CD4-positive, alpha-beta T cell treated with Interleukin-21 for 1 hour (primary cell): ENCODE measurements around the gene PLSCR1.
"Not testable (repeated sequence)": the region's sequence is repeated elsewhere in the genome, so short reads cannot be mapped to it uniquely, and the experiment has no call there.

Source experiments
- DNase-seq: peaks from one replicate; pipeline ENCODE4 v3.0.0-alpha.2; 2020

PLSCR1 gene

DNA sequence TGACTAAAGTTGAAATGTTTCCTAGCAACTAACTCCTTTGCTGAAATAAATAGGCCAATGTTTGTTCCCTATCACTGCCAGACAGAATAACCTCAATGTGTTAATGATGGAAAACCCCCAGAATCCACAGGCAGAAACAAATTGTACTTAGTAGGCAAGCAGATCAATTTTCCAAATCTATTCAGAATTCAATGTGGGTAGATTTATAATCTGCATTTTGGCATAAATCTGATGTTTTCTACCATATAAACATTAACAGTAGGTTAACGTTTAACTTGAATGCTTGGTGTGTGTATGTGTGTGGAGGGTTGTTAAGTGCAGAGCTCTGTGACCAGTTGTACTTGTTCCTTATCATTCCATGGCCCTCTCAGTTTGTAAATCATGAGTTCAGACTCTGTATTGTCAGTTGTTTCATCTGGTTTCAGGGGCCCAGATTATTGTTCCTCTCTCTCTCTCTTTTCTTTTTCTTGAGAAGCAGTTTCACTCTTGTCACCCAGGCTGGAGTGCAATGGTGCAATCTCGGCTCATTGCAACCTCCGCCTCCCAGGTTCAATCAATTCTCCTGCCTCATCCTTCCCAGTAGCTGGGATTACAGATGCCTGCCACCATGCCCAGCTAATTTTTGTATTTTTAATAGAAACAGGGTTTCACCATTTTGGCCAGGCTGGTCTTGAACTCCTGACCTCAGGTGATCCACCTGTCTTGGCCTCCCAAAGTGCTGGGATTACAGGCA is 32.8 kb downstream of the PLSCR1 start:
- no peak for DNase-seq

DNA sequence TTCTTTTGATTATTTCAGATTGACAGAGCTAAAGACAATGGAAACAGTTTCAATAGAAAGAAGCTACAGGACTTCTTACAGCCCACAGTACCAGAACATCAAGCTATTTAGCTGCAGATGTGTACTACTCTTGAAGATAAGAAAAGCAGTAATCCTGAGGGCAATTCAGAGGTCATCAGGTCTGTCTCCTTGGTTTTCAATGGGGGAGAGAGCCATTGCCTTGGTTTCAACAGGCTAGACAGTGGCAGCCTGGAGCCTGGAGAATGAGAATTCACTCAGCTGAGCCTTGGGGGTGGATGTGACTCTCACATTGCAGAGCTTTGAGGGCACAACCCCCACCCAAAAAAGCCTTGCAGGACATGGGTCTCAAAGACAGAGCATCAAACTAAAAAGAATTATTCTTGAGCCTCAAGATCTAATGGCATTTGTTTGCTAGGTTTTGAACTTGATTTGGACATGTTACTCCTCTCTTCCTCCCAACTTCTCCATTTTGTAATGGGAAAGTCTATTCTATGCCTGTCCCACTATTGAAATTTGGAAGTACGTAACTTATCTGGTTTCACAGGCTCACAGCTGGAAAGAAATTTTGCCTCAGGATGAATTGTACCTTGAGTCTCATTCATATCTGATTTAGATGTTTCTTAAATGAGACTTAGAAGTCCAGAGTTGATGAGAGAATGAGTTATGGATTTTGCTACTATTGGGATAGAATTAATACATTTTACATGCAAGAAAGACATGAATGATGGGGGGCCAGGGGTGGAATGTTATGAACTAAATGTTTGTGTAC is 36.9 kb downstream of the PLSCR1 start:
- no peak for DNase-seq

DNA sequence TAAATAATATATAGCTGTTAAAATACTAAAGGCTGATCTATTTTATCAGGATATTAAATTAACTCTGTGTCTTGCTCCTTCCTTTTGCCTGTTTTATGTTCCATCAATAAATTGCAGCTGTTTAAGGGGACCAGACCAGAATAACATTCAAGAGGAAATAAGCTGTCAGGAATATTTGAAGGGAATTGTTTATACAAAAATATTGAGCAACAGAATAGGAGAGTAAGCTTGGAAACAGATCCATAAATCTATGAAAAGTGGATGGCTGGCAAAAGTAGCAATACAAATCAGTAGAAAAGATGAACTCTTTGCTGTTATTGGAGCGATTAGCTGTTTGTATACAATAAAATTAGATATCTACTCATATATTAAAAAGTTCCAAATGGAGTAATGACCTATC is 38.9 kb downstream of the PLSCR1 start:
- no peak for DNase-seq

DNA sequence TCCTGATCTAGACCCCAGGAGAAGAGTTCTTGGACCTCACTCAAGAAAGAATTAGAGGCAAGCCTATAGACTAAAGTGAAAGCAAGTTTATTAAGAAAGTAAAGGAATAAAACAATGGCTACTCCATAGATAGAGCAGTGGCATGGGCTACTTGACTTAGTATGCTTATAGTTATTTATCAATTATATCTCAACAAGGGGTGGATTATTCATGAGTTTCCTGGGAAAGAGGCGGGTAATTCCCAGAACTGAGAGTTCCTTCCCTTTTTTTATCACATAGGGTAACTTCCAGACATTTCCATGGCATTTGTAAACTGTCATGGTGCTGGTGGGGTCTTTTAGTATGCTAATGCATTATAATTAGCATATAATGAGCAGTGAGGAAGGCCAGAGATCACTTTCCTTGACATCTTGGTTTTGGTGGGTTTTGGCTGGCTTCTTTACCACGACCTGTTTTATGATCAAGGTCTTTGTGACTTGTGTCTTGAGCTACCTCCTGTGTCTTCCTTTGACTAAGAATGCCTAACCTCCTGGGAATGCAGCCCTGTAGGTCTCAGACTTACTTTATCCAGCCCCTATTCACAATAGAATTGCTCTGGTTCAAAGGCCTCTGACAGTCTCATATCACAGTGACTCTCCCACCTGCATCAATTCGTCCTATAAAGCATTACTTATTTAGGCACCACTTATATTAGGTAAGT is 39.8 kb downstream of the PLSCR1 start:
- DNase-seq, result no peak

DNA sequence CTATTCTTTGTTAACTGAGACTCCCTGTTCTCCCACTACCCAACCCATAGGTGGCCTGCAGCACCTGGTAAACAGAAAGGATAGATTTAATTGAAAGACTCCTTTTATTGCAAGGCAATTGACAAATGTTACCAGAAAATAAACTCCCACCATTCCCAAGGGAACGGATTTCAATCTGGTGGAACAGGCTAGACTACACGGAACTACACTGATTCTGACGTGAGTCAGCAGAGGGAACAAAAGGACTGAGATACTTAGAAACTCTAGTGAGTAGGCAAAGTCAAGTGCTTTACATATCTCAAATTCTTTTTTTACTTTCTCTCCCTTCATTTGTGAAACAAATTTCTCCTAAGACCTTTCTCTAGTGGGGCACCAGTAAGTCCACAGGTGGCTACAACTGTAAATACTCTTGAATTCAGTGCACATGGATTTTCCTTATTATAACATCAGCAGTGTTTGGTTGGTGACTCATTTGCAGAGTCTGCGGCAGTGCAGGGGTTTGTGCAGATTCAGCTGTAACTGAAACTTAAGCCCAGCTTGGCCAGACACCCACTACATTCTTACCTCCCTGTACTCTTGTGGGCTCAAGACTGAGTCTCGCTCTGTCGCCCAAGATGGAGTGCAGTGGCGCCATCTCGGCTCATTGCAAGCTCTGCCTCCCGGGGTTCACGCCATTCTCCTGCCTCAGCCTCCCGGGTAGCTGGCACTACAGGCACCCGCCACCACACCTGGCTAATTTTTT is 40.8 kb downstream of the PLSCR1 start:
- no peak for DNase-seq

DNA sequence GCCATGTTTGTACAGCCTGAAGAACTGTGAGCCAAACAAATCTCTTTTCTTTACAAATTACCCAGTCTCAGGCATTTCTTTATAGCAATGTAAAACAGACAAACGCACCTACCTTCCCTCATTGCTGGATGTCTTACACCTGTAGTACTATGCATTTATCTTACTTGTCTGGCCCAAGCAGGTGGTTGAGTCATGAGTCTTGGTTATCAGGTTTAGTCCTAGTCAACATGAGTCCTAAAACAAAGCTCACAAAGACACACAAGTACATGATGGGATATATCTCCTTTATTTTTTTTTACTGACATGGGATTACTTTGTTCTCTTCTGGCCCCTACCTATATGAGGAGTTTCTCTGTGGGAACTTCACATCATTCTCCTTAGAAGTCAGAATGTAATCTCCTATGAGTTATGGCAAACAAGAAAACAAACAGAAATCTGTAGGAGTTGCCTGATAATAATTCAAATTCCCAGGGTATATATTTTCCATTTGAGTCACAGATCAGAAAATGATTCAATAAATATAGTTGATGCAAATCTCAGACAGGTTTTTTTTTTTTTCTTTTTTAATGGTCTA is 41.4 kb downstream of the PLSCR1 start:
- no peak for DNase-seq

DNA sequence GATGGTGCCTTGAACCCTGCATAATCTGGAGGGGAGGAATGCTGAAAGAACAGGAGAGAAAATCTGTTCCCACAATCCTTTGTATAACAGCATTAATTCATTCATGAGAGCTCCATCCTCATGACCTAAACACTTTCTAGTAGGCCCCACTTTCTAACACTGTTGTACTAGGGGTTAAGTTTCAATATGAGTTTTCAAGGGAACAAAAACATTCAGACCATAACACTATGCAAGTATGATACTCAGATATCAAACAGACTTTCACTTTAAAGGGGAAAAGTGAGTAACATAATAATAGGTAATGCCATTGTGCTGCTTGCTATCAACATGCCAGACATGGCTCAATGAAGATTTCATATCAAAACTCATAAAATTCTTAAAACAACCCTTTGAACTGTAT is 42.7 kb downstream of the PLSCR1 start:
- no peak for DNase-seq

DNA sequence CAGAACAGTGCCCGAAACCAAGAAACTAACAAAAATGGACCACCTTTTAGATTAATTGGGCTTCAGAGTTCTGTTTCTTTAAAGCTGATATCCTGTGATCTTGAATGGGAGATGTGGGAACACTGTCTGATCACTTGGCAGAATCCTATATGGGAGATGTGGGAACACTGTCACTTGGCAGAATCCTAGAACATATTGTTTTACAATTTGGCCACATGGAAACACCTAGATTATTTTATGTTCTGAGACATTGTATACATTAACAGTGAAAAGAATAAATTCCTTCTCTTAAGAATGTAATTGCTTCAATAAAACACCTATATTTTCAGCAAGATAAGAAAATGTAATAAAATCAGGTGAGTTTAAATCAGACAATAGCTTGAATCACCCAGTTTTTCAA is 44.7 kb downstream of the PLSCR1 start:
- DNase-seq, result no peak

DNA sequence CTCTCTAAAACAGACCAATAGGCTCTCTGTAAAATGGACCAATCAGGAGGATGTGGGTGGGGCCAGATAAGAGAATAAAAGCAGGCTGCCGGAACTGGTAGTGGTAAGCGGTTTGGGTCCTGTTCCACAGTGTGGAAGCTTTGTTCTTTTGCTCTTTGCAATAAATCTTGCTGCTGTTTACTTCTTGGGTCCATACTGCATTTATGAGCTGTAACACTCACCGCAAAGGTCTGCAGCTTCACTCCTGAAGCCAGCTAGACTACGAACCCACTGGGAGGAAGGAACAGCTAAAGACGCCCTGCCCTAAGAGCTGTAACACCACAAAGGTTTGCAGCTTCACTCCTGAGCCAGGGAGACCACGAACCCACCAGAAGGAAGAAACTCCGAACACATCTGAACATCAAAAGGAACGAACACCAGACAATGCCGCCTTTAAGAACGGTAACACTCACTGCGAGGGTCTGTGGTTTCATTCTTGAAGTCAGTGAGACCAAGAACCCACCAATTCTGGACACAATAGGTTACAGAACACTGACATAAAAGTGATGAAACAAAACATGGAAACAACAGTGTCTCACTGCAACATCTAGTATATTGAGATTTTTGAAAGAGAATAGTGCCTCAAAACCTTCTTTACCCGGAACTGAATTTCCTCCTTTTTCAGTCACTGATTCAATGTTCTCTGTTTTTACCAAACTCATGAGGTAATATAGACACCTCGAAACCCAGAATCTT is 46.2 kb downstream of the PLSCR1 start:
- DNase-seq, result peak; percentile 44

DNA sequence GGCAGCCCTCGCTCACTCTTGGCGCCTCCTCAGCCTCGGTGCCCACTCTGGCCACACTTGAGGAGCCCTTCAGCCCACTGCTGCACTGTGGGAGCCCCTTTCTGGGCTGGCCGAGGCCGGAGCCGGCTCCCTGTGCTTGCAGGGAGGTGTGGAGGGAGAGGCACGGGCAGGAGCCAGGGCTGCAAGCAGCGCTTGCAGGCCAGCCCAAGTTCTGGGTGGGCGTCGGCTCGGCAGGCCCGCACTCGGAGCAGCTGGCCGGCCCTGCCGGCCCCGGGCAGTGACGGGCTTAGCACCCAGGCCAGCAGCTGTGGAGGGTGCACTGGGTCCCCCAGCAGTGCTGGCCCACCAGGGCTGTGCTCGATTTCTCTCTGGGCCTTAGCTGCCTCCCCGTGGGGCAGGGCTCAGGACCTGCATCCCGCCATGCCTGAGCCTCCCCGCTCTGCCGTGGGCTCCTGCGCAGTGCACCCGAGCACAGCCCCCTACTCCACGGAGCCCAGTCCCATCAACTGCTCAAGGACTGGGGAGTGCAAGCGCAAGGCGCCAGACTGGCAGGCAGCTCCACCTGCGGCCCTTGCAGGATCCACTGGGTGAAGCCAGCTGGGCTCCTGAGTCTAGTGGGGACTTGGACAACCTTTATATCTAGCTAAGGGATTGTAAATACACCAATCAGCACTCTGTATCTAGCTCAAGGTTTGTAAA is 47.1 kb downstream of the PLSCR1 start:
- DNase-seq, result not testable (repeated sequence)

DNA sequence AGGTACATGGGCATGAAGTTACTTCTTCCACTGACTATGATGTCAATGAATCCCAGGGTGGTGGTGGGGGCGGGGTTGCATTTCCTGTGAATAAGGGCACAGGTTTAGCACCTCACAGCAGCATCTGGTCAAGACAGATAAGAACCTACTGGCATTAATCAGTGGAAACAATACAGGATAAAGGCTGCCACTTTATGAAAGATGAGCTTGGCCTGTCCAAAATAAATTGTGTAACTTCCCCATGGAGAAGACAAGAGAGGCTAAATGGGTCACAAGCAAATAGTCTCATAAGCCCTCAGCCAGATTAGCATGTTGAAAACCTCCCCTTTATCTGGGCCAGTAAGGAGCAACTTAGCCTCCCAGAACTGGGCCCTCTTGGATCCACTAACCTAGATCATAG is 47.7 kb downstream of the PLSCR1 start:
- DNase-seq, result no peak

DNA sequence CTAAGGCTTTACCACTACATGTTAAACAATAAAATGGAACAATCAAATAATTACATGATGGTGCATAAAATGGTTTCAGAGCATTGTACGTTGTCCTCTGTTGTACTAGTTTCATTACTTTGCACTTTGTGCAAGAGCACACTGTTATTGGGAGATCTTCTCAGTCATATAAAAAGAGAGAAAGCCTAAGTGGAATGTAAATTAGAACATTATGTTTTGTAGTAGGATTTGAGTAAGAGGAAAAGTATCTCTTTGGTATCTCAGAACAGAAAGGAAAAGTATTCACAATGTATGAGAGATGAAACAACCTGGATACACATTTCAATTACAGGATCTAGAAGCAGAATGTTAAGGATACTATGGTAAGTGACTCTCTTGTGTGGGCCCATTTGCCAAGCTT is 48.2 kb downstream of the PLSCR1 start:
- no peak for DNase-seq

DNA sequence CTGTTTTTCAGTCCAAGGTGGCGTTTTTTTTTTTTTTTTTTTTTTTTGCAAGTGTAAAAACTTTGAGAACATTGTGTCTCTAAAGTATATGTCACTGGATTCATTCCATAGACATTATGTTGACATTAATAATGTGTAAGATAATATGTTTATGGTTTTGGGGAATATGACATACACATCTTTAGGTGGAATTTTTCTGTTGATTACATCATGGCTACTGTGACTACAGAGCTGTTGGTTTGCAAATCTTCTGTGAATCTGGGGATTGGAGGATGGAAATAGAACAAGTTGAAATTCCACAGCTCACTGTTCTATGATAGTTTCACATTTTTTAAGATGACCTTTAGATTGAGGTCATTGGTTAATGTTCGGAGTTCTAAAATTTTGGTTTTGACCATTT is 50.6 kb downstream of the PLSCR1 start:
- DNase-seq, result no peak

DNA sequence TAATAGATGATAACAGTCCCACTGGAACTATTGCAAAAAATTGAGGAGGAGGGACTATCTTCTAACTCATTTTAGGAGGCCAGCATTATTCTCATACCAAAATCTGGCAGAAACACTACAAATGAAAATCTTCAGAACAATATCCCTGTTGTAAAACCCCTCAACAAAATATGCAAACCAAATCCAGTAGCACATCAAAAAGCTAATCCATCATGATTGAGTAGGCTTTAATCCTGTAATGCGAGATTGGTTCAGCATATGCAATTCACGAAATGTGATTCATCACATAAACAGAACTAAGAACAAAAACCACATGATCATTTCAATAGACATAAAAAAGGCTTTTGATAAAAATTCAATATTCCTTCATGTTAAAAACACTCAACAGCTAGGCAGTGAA is 51.2 kb downstream of the PLSCR1 start:
- DNase-seq, result no peak

DNA sequence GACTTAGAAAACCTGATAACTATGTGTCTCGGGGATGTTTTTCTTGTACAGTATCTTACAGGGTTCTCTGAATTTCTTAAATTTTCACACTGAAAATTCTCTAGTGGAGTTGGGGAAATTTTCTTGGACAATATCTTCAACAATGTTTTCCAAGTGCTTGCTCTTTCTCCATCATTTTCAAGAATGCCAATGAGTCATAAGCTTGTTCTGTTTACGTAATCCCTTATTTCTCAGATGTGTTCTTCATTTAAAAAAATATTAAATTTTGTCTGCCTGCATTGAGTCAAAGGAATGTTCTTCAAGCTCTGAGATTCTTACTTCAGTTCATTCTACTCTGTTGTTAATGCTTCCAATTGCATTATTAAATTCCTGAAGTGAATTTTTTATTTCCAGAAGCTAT is 53.1 kb downstream of the PLSCR1 start:
- no peak for DNase-seq

DNA sequence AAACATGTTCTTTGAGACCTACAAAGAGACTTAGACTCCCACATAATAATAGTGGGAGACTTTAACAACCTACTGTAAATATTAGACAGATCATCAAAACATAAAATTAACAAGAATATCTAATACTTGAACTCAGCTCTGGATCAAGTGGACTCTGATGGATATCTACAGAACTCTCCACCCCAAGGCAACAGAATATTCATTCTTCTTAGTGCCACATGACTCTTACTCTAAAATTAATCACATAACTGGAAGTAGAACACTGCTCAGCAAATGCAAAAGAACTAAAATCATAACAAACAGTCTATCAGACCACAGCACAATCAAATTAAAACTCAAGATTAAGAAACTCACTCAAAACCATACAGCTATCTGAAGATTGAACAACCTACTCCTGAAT is 59.1 kb downstream of the PLSCR1 start:
- DNase-seq, result no peak

DNA sequence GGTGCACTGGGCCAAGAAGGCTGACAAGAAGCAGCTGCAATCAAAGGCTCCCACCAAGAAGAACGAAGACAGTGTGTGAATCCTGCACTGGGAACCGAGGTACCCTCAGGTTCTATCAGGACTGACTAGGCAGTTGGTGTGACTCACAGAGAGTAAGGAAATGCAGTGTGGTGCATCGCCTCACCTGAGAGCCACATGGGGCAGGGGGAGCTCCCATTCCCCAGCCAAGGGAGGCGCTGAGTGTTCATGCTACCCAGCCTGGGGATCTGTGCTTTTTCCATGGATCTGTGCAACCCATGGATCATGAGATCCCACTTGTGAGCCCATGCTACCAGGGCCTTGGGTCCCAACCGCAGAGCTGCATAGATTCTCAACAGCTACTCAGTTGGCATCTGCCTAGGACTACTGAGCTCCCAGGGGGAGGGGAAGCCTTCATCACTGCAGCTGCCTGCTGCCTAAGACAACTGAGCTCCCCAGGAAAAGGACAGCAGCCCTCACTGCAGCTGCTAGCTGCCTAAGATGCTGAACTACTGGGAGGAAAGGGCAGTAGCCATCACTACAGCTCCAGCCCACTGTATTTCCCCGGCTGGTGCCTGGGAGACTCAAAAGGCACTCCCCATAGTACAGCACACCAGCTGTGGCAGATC is 68.2 kb downstream of the PLSCR1 start:
- no peak for DNase-seq

DNA sequence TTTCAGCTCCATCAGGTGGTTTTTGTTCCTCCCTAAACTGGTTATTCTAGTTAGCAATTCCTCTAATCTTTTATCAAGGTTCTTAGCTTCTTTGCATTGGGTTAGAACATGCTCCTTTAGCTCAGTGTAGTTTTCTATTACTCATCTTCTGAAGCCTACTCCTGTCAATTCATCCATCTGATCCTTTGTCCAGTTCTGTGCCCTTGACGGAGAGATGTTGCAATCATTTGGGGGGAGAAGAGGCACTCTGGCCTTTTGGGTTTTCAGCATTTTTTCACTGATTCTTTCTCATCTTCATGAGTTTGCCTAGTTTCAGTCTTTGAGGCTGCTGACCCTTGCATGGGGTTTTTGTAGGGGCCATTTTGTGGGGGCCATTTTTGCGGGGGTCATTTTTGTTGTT is 69.4 kb downstream of the PLSCR1 start:
- not testable (repeated sequence) for DNase-seq

DNA sequence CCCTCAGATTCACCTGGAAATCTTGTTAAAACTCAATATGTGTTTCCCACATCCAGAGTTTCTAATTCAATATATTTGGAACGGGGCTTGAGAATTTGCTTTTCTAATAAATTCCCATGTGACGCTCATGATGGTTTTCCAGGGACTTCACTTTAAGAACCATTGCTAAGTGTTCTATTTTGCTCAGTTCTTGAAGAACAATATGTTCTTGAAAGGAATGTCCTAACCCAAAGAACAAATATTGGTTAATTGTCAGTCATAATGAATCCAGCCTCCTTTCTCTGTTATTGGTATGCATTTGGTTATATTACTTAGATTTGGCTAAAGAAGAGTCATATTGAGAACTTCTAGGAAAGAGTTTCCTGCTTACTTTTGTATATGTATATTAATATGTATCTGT is 70.7 kb downstream of the PLSCR1 start:
- DNase-seq, result no peak

DNA sequence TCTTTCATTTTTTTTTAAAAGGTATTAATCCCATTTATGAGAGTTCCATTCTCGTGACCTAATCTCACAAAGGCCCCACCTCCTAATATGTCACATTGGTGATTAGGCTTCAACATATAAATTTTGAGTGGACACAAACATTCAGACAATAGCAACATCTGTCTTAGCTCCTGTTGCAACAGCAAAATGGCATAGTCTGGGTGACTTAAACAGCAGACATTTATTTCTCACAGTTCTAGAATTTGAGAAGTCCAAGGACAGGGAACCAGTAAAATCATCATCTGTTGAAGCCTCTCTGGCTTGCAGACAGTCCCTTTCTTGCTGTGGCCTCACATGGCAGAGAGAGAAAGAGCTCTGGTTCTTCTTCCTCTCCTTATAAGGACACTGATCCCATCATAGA is 71.8 kb downstream of the PLSCR1 start:
- no peak for DNase-seq

DNA sequence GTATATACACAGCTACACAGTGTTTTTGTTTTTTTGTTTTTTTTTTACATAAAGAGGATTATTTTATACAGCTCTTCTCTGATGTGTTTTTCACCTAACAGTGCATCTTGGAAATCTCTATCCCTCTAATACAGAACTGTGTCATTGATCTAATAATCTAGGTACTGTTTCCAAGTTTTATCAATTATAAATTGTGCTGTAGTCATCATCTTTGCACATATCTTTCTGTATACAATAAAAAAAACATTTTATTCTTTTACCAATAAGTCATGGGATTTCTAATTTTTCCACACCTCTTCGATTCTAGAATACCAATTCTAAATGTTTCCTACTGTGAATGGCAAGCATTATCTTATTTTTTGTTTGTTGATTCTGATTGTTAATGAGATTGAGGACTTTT is 73.4 kb downstream of the PLSCR1 start:
- DNase-seq, result no peak
